Ovary (tissue), 9 donors: ENCODE results near the gene TANC1. TPM values are rescaled to one million over a fixed set of nuclear protein-coding genes. Genes with fewer than 3 reads are reported as not detected.

Source experiments
- DNase-seq, 5 donors: peaks; one replicate each; pipeline ENCODE4 v3.0.0-alpha.2; 2019 to 2020
- H3K27ac ChIP-seq, 2 donors: fragments of 200-600 bp; one replicate each; pipeline versions ENCODE4 v1.5.1 to v1.8.0; 2019 to 2022
- H3K27me3 ChIP-seq: fragments of 200-600 bp; one replicate; pipeline ENCODE4 v1.8.0; 2022
- H3K36me3 ChIP-seq: fragments of 200-600 bp; sonication (generic); one replicate; pipeline ENCODE4 v1.5.1; 2019
- H3K4me1 ChIP-seq: one replicate; pipeline ENCODE4 v1.8.1; 2013; ENCODE audit warnings: mild to moderate bottlenecking, moderate library complexity; ENCODE audit not compliant: insufficient read depth
- H3K4me3 ChIP-seq: fragments of 200-600 bp; sonication (generic); one replicate; pipeline ENCODE4 v1.5.1; 2017
- H3K9me3 ChIP-seq, 2 donors: fragments of 200-600 bp in 1 of 2; sonication (generic) in 1 of 2; one replicate each; pipeline versions ENCODE4 v1.5.1 to v1.8.1; 2013 to 2019; ENCODE audit warnings: mild to moderate bottlenecking in 1 of 2, moderate library complexity in 1 of 2
- CTCF ChIP-seq, 3 donors: fragments of 450-650 bp in 2 of 3; fragments of 200-600 bp in 1 of 3; IDR thresholded peaks; one replicate each; pipeline versions ENCODE4 v1.5.1 to v1.8.0; 2016 to 2022; ENCODE audit warnings: antibody characterized with exemption in 3 of 3, mild to moderate bottlenecking in 1 of 3
- EP300 ChIP-seq: sonication (generic); formaldehyde crosslinking; IDR thresholded peaks from one replicate; pipeline ENCODE4 v1.6.1; 2017; ENCODE audit warnings: antibody characterized with exemption
- POLR2A ChIP-seq: fragments of 450-650 bp; IDR thresholded peaks from one replicate; pipeline ENCODE4 v1.6.1; 2017; ENCODE audit warnings: antibody characterized with exemption, mild to moderate bottlenecking, moderate library complexity
- WGBS, 3 donors: extraction: QIAGEN DNeasy Blood & Tissue Kit in 1 of 3; methylation state at CpG; one replicate each; pipeline versions ENCODE4 v1.1.5 to v1.1.7; 2013 to 2017; 5-methylcytosine and 5-hydroxymethylcytosine counted together
- intact Hi-C, 4 donors: fragments of 100-400 bp; cut with DNase I; formaldehyde crosslinking; loops; one replicate each; pipeline versions ENCODE4 v1.11.0 to v1.15.1; 2022 to 2023
- polyA plus RNA-seq, 2 donors: library from polyadenylated mRNA; stranded (reverse); fragments of 200-250 nt in 1 of 2; fragments of 350-450 nt in 1 of 2; fragmentation: Illumina TruSeq in 1 of 2; extraction: RNeasy Lipid Tissue Mini Kit (QIAGEN cat#74804) in 1 of 2; gene quantifications; one replicate each; pipeline ENCODE4 v1.2.3, GENCODE V29; 2013 to 2014
- total RNA-seq, 7 donors: library from RNA; depleted of rRNA in 2 of 7; stranded (reverse); fragments of >200 nt in 2 of 7; fragmentation: NEBNext Ultra II Directional in 3 of 7; extraction: Animal tissue kit (Norgen Biotek cat#: 25700) in 3 of 7; gene quantifications; one replicate each; pipeline versions ENCODE4 v1.1.0 to v1.2.4, GENCODE V29; 2016 to 2023
- donor health status: DM: no; HTN: no; CAD: no; lungs with moderate emphysema.
- donor health status: DM: no; HTN: no; CAD: no.
- donor health status: Bipolar disorder and iron deficiency.
- donor health status: DM: yes; HTN: yes; CAD: no.
- donor health status: DM: no; HTN: no; CAD: no.
- donor health status: DM: yes; HTN: yes; CAD: no.

TANC1 gene
- total and polyA plus RNA-seq, 9 donors = 12.2 to 39.2 (median 25.8) TPM

- TF ChIP-seq EP300 (no peak), POLR2A (no peak), CTCF (IDR thresholded peaks at IDR 0.05) (no peak)
- DNase-seq = no peak
- Histone ChIP-seq H3K27me3 (no peaks in the 10 kb centered on the region), H3K4me1 (peaks cover 5% of the 10 kb centered on the region), H3K27ac (no peak overlapping the region), H3K36me3 (no peaks in the 10 kb centered on the region), H3K4me3 (no peak overlapping the region), H3K9me3 (no peaks in the 10 kb centered on the region)
- intact Hi-C loops = no loop called here
- WGBS, 3 donors = 55 to 68% (median 63%) methylated on average over 4 of the region's 4 CpGs
Observed at GRCh38 chr2:158997037-158997790, 28.8 kb downstream of the TANC1 start.

DNA sequence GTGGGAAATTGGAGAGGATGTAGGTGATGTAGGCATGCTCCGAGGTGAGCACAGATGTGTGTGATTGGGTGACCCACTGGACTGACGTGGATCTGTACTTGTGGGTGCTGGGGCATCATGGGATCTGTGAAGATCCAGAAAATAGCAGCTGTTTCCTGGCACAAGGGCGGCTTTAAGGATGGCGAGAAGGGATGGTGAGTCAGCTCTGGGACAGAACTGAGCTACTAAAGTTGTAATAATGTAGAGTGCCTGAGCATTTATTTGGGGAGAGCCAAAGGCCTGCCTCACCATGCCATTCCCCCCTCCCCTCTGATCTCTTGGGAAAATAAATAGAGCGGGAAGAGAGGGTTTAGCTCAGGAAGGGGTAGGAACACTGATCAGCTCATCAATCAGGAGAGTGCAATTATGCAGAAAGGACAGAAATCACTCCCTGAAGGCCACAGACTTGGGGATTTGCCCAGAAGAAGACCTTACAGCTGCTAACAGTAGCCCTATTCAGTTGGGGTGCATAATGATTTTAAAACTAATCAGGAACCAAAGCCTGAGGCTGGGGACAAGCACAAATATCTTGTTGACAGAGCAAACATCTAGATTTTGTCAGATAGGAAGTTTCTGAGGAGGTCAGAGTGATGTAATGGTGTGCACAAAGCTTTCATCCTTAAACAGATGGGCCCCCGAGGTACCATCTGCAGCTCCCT, 30.3 kb downstream of the TANC1 start:
- DNase-seq = no peak
- intact Hi-C loops = no loop called here
- Histone ChIP-seq H3K4me1 (peaks cover 5% of the 10 kb centered on the region), H3K9me3 (no peaks in the 10 kb centered on the region), H3K27ac (no peak overlapping the region), H3K36me3 (no peaks in the 10 kb centered on the region), H3K27me3 (no peaks in the 10 kb centered on the region), H3K4me3 (no peak overlapping the region)
- 68 to 75% (median 74%) methylated on average over 6 of the region's 6 CpGs for WGBS, 3 donors
- TF ChIP-seq EP300 (no peak), CTCF (IDR thresholded peaks at IDR 0.05) (no peak), POLR2A (no peak)

DNA sequence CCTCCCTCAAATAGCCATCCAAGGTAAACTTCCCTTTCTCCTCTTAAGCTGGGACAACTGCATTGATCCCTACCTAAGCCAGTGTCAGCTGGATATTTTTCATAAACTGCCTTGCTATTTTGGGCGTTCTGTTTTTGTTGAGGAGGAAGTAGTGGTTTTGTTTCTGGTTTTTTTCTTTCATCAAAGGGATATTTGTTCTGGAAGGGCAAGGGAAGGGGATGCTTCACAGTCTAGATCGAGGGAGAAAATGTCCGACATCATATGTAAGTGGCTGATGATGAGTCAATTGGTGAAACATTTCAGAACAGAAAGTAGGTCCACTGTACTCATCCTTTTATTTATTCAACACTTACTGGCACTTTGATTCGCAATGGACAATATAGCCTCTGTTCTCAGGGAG, 31.0 kb downstream of the TANC1 start:
- no peak for DNase-seq
- intact Hi-C loops = no loop called here

GRCh38 chr2:159000072-159000471, 31.6 kb downstream of the TANC1 start:
- intact Hi-C loops = no loop called here
- no peak for TF ChIP-seq EP300
- no peak for TF ChIP-seq POLR2A
- TF ChIP-seq CTCF (IDR thresholded peaks at IDR 0.05) = no peak
- H3K4me1 ChIP-seq = peaks cover 5% of the 10 kb centered on the region
- 95 to 98% (median 97%) methylated on average over 8 of the region's 8 CpGs for WGBS, 3 donors
- H3K27me3 ChIP-seq = no peaks in the 10 kb centered on the region
- H3K27ac ChIP-seq = no peak overlapping the region
- H3K36me3 ChIP-seq = no peaks in the 10 kb centered on the region
- H3K4me3 ChIP-seq = no peak overlapping the region
- no peak for DNase-seq
- no peaks in the 10 kb centered on the region for H3K9me3 ChIP-seq

More for the DNA sequence above, 31.0 kb downstream of the TANC1 start:
- Histone ChIP-seq H3K9me3 (no peaks in the 10 kb centered on the region), H3K4me3 (no peak overlapping the region), H3K27me3 (no peaks in the 10 kb centered on the region), H3K4me1 (peaks cover 5% of the 10 kb centered on the region), H3K27ac (no peak overlapping the region), H3K36me3 (no peaks in the 10 kb centered on the region)
- TF ChIP-seq CTCF (IDR thresholded peaks at IDR 0.05) = no peak
- TF ChIP-seq POLR2A = no peak
- no peak for TF ChIP-seq EP300
- WGBS, 3 donors = 58 to 72% (median 63%) methylated on average over 4 of the region's 4 CpGs
